ENCODE results near the gene DGKD. TPM values are rescaled to one million over a fixed set of nuclear protein-coding genes. Genes with fewer than 3 reads are reported as not detected.

The DGKD gene
- total RNA-seq, 1 donor from 2014 or later: 69.3 TPM

GRCh38 chr2:233471291-233472035, 117.2 kb downstream of the DGKD start:
- Histone ChIP-seq H3K27ac (no peak overlapping the region), H3K27me3 (ENCODE audit: low read depth) (no peaks in the 10 kb centered on the region), H3K36me3 (peaks cover 57% of the 10 kb centered on the region), H3K4me1 (peaks cover 7% of the 10 kb centered on the region), H3K4me3 (no peak overlapping the region), H3K9me3 (no peaks in the 10 kb centered on the region)
- no peak for ATAC-seq
- intact Hi-C loops (cut with DNase I): no loop called here
- DNase-seq: no peak
- TF ChIP-seq CTCF (IDR thresholded peaks at IDR 0.05): no peak

DNA sequence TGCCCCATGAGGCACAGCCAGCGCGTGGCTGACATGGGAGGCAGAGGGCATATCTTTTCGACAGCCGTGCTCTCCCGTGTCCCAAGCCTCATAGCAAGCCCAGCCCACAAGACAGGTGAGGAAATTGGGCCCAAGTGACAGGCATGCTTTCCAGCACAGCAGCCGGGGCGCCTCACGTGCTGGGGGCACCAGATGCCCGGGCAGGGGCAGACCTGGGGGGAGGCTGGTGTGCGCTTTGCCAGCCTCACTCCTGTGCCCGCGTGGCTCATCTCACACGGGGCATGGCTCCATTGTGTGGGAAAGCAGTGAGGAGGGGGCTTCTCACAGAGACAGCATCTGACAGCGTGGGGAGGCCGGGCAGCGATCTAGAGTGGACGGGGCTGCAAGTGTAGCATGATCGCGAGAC, 119.1 kb downstream of the DGKD start:
- Histone ChIP-seq H3K36me3 (peaks cover 59% of the 10 kb centered on the region), H3K4me3 (no peak overlapping the region), H3K4me1 (peaks cover 7% of the 10 kb centered on the region), H3K27me3 (ENCODE audit: low read depth) (no peaks in the 10 kb centered on the region), H3K9me3 (no peaks in the 10 kb centered on the region), H3K27ac (no peak overlapping the region)
- ATAC-seq (no peak), DNase-seq (no peak)
- intact Hi-C loops (cut with DNase I): no loop called here
- TF ChIP-seq CTCF (IDR thresholded peaks at IDR 0.05): no peak

GRCh38 chr2:233473878-233474277, 119.6 kb downstream of the DGKD start:
- H3K4me3 ChIP-seq: no peak overlapping the region
- H3K36me3 ChIP-seq: peaks cover 59% of the 10 kb centered on the region
- TF ChIP-seq CTCF (IDR thresholded peaks at IDR 0.05): no peak
- ATAC-seq (no peak), DNase-seq (no peak)
- intact Hi-C loops (cut with DNase I): no loop called here
- peaks cover 7% of the 10 kb centered on the region for H3K4me1 ChIP-seq
- no peak overlapping the region for H3K27ac ChIP-seq
- H3K27me3 ChIP-seq (ENCODE audit: low read depth): no peaks in the 10 kb centered on the region
- no peaks in the 10 kb centered on the region for H3K9me3 ChIP-seq

- H3K27ac ChIP-seq: no peak overlapping the region
- peaks cover 56% of the 10 kb centered on the region for H3K36me3 ChIP-seq
- no peak for TF ChIP-seq CTCF (IDR thresholded peaks at IDR 0.05)
- DNase-seq: no peak
- intact Hi-C loops (cut with DNase I): no loop called here
- ATAC-seq: no peak
- H3K9me3 ChIP-seq: no peaks in the 10 kb centered on the region
- no peaks in the 10 kb centered on the region for H3K27me3 ChIP-seq (ENCODE audit: low read depth)
- H3K4me3 ChIP-seq: no peak overlapping the region
- peaks cover 7% of the 10 kb centered on the region for H3K4me1 ChIP-seq
Observed at GRCh38 chr2:233474308-233475160, 120.2 kb downstream of the DGKD start.

DNA sequence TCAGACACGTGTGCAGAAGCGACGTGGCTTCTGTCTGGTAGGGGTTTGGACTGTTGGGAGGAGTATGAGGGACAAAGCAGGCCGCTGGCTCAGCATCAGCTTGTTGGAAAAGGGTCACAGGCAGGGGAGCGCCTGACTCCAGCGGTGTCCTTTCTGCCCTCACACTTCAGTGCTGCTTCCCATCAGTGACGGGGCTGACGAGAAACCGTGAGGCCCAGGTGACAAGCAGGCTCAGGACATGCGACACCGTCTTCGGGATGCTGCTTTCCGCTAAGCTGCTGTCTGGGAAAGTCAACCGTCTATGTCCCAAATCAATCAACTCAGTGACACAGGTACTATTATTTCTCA, 121.7 kb downstream of the DGKD start:
- H3K27me3 ChIP-seq (ENCODE audit: low read depth): no peaks in the 10 kb centered on the region
- peaks cover 9% of the 10 kb centered on the region for H3K4me1 ChIP-seq
- peaks cover 50% of the 10 kb centered on the region for H3K36me3 ChIP-seq
- intact Hi-C loops (cut with DNase I): no loop called here
- no peak for DNase-seq
- TF ChIP-seq CTCF (IDR thresholded peaks at IDR 0.05): no peak
- no peaks in the 10 kb centered on the region for H3K9me3 ChIP-seq
- no peak for ATAC-seq
- no peak overlapping the region for H3K4me3 ChIP-seq
- no peak overlapping the region for H3K27ac ChIP-seq

All from lower lobe of right lung (tissue), 2 donors.